ENCODE results near the gene WDR55.
"Not testable (repeated sequence)": the region's sequence is repeated elsewhere in the genome, so short reads cannot be mapped to it uniquely, and the experiment has no call there.

DNA sequence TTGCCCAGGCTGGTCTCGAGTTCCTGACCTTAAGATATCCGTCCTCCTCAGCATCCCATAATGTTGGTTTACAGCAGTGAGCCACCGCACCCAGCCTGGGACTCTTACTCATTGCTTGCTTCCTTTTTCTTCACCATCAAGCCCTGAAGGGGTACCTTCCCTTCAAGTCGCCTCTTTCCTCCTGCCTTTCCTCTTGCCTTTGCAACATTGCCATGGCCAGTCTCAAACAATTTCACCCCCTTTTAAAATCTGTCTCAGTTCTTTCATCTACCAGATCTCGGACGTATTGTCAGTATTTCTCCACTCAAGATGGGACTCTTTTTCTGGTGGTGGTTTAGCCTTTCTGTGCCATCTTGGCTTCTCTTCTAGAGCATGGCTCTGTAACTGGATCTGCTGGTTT lies 56.0 kb downstream of the WDR55 start:
- TF ChIP-seq, protein P1, sequence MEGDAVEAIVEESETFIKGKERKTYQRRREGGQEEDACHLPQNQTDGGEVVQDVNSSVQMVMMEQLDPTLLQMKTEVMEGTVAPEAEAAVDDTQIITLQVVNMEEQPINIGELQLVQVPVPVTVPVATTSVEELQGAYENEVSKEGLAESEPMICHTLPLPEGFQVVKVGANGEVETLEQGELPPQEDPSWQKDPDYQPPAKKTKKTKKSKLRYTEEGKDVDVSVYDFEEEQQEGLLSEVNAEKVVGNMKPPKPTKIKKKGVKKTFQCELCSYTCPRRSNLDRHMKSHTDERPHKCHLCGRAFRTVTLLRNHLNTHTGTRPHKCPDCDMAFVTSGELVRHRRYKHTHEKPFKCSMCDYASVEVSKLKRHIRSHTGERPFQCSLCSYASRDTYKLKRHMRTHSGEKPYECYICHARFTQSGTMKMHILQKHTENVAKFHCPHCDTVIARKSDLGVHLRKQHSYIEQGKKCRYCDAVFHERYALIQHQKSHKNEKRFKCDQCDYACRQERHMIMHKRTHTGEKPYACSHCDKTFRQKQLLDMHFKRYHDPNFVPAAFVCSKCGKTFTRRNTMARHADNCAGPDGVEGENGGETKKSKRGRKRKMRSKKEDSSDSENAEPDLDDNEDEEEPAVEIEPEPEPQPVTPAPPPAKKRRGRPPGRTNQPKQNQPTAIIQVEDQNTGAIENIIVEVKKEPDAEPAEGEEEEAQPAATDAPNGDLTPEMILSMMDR (IDR thresholded peaks at IDR 0.05) = not testable (repeated sequence)
- TF ChIP-seq EZH2 (IDR thresholded peaks at IDR 0.05; ENCODE audit: borderline replicate concordance, insufficient read depth, low read depth, low read length, poor library complexity, severe bottlenecking) = not testable (repeated sequence)
